ENCODE measurements around the gene QSER1.

DNA sequence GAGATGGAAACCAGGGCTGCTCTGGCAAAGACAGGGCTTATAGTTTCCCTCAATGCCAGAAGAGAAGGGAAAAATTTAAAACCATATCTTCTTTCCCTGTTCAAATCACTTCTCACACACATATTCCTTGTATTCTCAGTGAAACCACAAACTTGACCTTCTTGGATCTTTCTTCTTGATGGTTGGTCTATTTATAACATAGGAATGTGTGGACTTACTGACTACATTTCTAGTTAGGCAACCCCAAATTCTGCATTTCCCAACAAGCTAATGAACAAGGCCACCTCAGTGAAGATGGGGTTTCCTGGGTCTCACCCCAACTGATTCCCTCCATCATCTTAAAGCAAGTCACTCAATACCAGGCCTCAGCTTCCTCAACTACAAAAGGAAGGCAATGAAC is 3.8 kb upstream of the QSER1 start:
- TF ChIP-seq CTCF (IDR thresholded peaks at IDR 0.05), result no peak
- TF ChIP-seq CBFB (CRISPR knock-in tag; IDR thresholded peaks at IDR 0.05; ENCODE audit: low read depth), result no peak
